ENCODE data around the gene CAST.

Gene CAST

DNA sequence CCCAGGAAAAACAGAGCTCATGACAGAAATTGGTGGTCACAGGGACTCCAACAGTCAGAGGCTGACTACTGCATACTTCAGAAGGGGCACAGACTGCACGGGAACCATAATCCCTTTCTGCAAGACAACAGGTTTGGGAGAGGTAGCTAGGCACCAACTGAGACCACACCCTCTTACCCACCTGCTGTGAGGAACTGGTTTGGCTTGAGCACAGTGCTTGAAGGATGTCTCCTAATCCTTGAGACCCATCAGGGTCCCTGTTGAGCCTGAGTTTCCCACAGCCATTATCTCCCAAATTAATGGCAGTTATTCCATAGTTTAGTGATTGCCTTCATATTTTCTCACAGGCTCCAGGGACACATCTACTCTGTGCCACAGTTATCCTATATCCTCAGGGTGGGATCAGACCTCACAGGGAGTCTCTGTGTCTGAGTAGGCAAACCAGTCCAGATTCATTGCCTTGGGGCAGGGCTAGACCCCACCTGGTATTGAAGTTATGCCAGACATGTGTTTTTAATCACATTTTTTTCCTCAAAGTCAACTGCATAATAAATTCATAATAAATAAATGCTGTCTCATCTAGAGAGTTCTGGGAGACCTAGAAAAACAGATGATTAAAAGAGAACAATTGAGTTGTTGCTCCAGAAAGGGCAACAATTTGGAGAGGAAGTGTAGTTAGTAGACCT lies 9.3 kb upstream of the CAST start:
- DNase-seq, result no peak
- no peaks in the 10 kb centered on the region for H3K9me3 Mint-ChIP-seq
- H3K27ac Mint-ChIP-seq, result no peak overlapping the region
- H3K36me3 Mint-ChIP-seq (ENCODE audit: low read depth), result no peaks in the 10 kb centered on the region
- H3K4me3 Mint-ChIP-seq, result no peak overlapping the region
- H3K27me3 Mint-ChIP-seq, result peaks cover 36% of the 10 kb centered on the region
- H3K4me1 Mint-ChIP-seq (ENCODE audit: low read depth), result peaks cover 28% of the 10 kb centered on the region

DNA sequence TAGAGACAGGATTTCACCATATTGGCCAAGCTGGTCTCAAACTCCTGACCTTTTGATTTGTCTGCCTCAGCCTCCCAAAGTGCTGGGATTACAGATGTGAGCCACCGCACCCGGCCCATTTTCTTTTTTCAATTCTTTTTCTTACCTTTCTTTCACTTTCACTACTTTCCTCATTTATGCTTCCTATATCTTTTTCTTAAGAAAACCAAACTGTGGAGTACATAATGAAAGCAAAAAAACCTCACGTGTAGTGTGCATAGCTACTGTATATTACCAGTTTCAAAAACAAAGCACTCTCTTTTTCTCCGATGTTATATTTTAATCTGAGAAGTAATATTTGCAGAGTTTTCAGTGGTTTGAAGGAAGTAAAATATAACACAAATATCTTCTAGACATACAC lies 8.0 kb upstream of the CAST start:
- no peak overlapping the region for H3K4me3 Mint-ChIP-seq
- peaks cover 44% of the 10 kb centered on the region for H3K27me3 Mint-ChIP-seq
- H3K27ac Mint-ChIP-seq, result no peak overlapping the region
- H3K36me3 Mint-ChIP-seq (ENCODE audit: low read depth), result no peaks in the 10 kb centered on the region
- peaks cover 26% of the 10 kb centered on the region for H3K4me1 Mint-ChIP-seq (ENCODE audit: low read depth)
- H3K9me3 Mint-ChIP-seq, result no peaks in the 10 kb centered on the region
- no peak for DNase-seq

DNA sequence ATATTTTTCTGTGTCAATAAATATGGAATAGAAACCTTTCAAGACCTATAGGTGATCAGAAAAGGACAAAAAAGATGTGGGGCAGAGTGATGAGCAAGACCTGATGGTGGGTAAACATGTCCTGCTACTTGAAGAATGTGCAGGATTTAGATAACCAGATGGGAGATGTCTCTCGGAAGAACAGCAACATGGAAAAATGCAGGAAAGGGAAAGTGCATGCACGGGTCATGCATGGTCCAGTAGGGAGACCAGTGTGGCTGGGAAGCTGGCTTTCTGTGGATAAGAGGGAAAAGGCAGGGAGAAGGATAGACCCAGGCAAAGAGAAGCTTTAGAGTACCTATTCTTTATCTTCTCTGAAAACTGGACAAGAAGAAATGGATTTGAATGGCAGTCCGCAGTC lies 7.1 kb upstream of the CAST start:
- Mint-ChIP-seq H3K4me3 (no peak overlapping the region), H3K27ac (no peak overlapping the region), H3K9me3 (no peaks in the 10 kb centered on the region), H3K36me3 (ENCODE audit: low read depth) (no peaks in the 10 kb centered on the region), H3K27me3 (peaks cover 49% of the 10 kb centered on the region), H3K4me1 (ENCODE audit: low read depth) (peaks cover 27% of the 10 kb centered on the region)
- DNase-seq, result no peak

DNA sequence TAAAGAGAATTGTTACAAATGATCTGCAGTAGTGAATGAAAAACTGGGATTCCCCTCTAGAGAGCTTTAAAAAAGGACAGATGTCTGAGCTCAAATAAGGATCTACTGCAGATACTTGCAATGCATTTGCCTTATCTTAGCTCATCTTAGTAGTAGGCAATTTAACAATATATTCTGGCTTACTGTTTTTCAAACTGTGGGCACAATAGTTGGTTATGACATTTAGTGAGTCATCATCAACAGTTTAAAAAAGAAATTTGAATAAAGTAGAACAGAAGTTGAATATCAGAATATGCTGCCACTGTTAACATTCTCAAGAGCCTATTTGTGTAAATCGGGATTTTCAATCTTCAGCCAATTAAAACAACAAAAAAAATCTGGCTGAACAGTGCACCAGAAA lies 6.7 kb upstream of the CAST start:
- Mint-ChIP-seq H3K36me3 (ENCODE audit: low read depth) (no peaks in the 10 kb centered on the region), H3K27me3 (peaks cover 51% of the 10 kb centered on the region), H3K4me3 (no peak overlapping the region), H3K9me3 (no peaks in the 10 kb centered on the region), H3K4me1 (ENCODE audit: low read depth) (peaks cover 28% of the 10 kb centered on the region), H3K27ac (no peak overlapping the region)
- DNase-seq, result no peak

DNA sequence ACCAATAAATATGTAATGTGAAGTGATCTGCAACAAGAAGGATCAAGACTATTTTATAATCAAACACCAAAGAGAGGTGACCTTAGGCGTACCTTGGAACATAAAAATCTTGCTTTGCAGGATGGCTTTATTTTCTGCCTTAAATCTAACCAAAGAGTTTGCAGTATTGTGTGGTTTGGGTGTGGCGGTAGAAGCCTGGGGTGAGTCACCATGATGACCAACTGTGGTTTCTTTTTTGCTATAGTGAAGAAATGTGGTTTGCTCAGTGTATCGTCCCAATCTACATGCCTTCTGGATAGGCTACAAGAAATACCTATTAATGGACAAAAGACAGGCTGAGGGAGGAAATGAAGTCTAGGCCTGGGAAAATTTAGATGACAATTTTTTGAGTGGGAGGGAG lies 5.1 kb upstream of the CAST start:
- Mint-ChIP-seq H3K9me3 (no peaks in the 10 kb centered on the region), H3K27ac (peak overlapping the region; percentile 6), H3K4me3 (no peak overlapping the region), H3K27me3 (peaks cover 47% of the 10 kb centered on the region), H3K36me3 (ENCODE audit: low read depth) (no peaks in the 10 kb centered on the region), H3K4me1 (ENCODE audit: low read depth) (peaks cover 39% of the 10 kb centered on the region)
- no peak for DNase-seq

DNA sequence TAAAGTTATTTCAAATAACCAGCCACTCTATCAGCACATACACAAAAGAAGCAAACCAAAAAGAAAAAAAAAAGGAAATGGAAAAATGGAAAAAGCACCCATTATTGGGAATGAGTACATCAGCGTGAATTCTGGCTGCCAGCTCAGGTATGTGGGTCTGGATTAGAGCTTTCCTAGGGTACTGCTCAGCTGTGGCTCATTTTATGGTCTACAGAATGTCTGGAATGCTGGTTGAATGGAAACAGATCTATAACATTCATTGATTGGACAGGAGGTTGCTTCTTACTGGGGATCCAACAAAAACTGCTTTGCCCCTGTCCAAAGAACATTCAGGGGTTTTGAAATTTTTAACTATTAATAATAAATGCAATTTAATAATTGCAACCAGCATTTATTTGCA lies 3.9 kb upstream of the CAST start:
- H3K27me3 Mint-ChIP-seq, result peaks cover 40% of the 10 kb centered on the region
- no peak overlapping the region for H3K4me3 Mint-ChIP-seq
- H3K27ac Mint-ChIP-seq, result no peak overlapping the region
- no peaks in the 10 kb centered on the region for H3K9me3 Mint-ChIP-seq
- H3K4me1 Mint-ChIP-seq (ENCODE audit: low read depth), result peaks cover 43% of the 10 kb centered on the region
- H3K36me3 Mint-ChIP-seq (ENCODE audit: low read depth), result peaks cover 6% of the 10 kb centered on the region
- no peak for DNase-seq

DNA sequence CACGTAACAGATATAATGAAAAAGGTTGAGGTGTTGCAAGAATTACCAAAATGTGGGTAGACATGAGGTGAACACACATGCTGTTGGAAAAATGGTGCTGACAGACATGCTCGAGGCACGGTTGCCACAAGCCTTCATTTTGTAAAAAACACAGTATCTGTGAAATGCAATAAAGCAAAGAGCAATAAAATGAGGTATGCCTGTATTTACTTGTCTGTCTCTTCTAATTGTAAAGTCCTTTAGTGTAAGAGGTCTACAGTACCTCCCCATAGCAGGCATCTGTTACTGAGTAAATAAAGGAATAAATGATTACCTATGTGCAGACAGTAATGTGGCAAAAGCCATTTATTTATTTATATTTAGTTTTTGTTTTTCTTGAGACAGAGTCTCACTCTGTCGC lies 3.0 kb upstream of the CAST start:
- Mint-ChIP-seq H3K36me3 (ENCODE audit: low read depth) (peaks cover 6% of the 10 kb centered on the region), H3K27me3 (peaks cover 37% of the 10 kb centered on the region), H3K4me1 (ENCODE audit: low read depth) (peaks cover 49% of the 10 kb centered on the region), H3K4me3 (no peak overlapping the region), H3K9me3 (no peaks in the 10 kb centered on the region), H3K27ac (no peak overlapping the region)
- DNase-seq, result no peak

DNA sequence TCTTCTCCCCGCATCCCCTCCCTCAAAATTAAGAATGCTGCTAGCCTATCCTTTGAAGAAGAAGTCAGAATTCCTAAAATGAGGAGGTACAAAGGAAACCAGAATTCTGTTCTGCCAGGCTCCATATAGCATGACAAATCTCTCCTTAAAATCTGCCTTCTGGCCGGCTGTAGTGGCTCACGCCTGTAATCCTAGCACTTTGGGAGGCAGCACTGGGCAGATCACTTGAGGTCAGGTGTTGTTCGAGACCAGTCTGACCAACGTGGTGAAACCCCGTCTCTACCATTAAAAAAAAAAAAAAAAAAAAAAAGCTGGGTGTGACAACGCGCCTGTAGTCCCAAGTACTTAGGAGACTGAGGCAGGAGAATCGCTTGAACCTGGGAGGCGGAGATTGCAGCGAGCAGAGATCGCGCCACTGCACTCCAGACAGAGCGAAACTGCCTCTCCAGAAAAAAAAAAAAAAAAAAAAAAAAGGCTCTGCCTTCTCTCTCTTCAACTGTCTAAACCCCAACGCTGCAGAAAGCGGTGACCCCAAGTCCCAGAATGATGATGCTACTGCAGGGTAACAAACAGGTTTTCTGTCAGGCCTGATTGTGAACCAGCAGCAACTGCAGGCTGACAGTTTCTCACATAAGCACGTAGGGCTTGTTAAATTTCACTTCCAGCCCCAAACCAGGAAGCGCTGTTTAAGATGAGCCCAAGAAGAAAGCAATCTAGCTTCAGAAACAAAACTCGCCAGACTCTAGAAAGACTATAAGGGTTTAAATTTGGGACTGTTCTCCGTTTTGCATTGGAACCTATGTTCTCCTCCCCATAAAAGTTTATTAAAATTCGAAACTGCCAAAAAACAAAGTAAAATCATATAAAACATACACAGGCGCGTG lies 963 bp upstream of the CAST start:
- H3K27ac Mint-ChIP-seq, result peak overlapping the region; percentile 91
- H3K36me3 Mint-ChIP-seq (ENCODE audit: low read depth), result peaks cover 6% of the 10 kb centered on the region
- no peaks in the 10 kb centered on the region for H3K9me3 Mint-ChIP-seq
- peak overlapping the region; percentile 96 for H3K4me3 Mint-ChIP-seq
- peaks cover 49% of the 10 kb centered on the region for H3K4me1 Mint-ChIP-seq (ENCODE audit: low read depth)
- H3K27me3 Mint-ChIP-seq, result peaks cover 23% of the 10 kb centered on the region
- DNase-seq, result peak; percentile 52

DNA sequence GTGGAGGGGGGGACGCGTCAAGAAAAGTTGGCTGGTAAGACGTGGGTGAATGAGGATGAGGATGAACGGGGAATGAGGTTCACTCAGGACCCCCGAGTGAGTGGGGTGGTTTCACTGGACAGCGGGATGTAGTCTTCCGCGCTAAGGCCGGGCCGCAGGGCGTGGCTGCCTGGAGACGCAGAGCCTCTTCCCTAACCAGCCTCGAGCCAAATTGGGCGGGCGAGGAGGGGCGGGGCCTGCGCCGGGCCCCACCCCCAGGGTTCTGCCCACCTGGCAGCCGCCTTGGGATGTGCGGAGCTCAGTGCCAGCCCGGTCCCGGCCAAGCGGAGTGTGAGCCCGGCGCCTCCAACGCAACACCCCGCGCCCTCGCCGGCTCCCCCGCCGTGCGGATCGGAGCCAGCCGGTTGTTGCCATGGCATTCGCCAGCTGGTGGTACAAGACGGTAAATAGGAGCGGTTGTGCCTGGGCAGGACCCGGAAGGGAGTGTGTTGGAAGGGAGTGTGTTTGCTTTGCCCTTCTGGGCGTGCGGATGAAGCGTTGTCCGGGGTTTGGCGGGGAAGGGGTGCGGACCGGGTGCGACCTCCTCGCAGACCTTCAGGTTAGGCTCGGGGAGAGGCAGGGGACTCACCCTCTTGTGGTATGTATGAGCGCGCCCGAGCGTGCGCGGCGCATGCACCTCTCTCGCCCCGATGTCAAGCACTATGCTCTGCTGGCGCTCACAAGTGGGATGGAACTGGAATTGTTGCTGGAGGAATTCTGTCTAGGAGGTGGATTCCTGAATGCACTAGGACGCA lies 746 bp downstream of the CAST start:
- Mint-ChIP-seq H3K4me3 (peak overlapping the region; percentile 96), H3K9me3 (no peaks in the 10 kb centered on the region), H3K27ac (peak overlapping the region; percentile 97), H3K4me1 (ENCODE audit: low read depth) (peaks cover 49% of the 10 kb centered on the region), H3K36me3 (ENCODE audit: low read depth) (peaks cover 6% of the 10 kb centered on the region), H3K27me3 (peaks cover 18% of the 10 kb centered on the region)
- peak; percentile 96 for DNase-seq

DNA sequence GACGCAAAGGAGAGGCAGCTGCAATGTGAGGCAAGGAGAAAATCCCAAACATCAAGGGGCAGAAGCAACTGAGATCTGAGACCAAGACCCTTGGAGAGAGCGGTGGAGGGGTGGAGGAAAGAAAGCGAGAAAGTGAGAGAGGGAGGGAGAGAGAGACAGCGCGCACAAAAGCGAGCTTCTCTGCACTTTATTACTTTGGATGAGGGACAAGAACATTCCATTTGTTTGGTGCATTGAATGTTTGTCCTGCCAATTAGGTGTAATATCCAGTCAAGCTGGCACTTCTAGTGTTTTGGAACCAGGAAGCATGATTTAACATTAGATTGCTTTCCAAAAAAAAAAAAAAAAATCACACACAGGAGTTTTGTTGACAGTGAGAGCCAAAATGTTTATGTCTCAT lies 1.4 kb downstream of the CAST start:
- peaks cover 6% of the 10 kb centered on the region for H3K36me3 Mint-ChIP-seq (ENCODE audit: low read depth)

DNA sequence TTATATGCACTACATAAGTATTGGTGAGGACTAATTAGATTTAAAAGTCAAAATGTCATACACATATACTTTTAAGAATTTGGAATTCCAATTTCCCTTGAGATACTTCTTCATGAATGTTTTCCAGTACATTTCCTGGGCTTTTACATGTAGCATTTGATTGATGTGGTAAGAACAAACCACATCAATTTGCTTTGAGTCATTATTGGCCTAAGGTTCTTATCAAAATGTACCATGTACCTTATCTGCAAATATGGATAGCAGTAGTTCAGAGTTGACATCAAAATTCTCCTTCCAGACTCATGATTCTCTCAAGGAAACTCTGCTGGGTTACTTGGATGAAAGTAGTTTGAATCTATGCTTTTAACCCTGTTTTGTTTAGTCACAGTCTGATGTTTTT lies 2.5 kb downstream of the CAST start:
- Mint-ChIP-seq H3K9me3 (no peaks in the 10 kb centered on the region), H3K4me3 (no peak overlapping the region), H3K4me1 (ENCODE audit: low read depth) (peaks cover 53% of the 10 kb centered on the region), H3K27me3 (peaks cover 9% of the 10 kb centered on the region), H3K27ac (no peak overlapping the region), H3K36me3 (ENCODE audit: low read depth) (peaks cover 6% of the 10 kb centered on the region)
- DNase-seq, result no peak

More for the DNA sequence above, 1.4 kb downstream of the CAST start:
- Mint-ChIP-seq H3K4me3 (peak overlapping the region; percentile 96), H3K4me1 (ENCODE audit: low read depth) (peaks cover 50% of the 10 kb centered on the region), H3K27me3 (peaks cover 13% of the 10 kb centered on the region), H3K9me3 (no peaks in the 10 kb centered on the region), H3K27ac (no peak overlapping the region)
- no peak for DNase-seq

DNA sequence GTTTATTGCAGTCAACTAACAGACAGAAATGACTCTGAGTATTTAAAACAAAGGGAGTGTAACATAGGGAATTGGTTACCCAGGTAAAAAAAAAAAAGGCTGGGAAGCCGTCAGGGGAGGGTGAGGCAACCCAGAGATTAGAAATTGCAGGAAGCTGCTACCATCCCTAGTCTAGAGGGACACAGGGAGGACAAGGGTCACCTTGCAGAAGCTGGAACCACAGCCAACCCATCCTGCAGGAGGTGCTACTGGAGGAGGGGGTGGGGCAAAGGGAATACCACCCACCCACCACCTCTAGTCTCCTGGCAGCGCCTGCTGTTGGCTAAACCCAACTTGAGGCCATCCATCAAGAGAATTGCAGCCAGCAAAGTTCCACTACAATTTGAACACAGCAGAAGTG lies 6.5 kb downstream of the CAST start:
- Mint-ChIP-seq H3K4me3 (no peak overlapping the region), H3K27me3 (no peaks in the 10 kb centered on the region), H3K27ac (no peak overlapping the region), H3K4me1 (ENCODE audit: low read depth) (peaks cover 46% of the 10 kb centered on the region), H3K9me3 (no peaks in the 10 kb centered on the region), H3K36me3 (ENCODE audit: low read depth) (peaks cover 7% of the 10 kb centered on the region)
- no peak for DNase-seq

DNA sequence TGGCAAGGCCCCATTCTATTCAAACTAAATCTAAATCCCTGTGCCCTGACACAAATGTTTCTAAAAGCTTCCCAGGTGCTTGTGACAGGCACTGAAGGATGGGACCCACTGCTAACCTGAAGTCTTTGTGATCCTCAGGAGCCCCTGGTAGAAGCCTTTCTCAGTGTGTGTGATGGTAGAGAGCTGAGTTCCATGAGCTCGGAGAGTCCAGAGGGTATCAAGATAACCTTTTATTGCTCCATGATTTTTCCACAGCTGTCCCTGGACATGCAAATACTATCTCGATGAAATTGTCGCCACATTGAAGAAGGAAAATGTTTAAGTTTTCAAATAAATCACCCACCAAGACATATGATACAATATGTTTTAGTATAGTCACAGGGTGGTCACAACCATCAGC lies 7.7 kb downstream of the CAST start:
- H3K9me3 Mint-ChIP-seq, result no peaks in the 10 kb centered on the region
- no peaks in the 10 kb centered on the region for H3K27me3 Mint-ChIP-seq
- H3K4me3 Mint-ChIP-seq, result no peak overlapping the region
- no peak for DNase-seq
- H3K27ac Mint-ChIP-seq, result no peak overlapping the region
- peaks cover 37% of the 10 kb centered on the region for H3K4me1 Mint-ChIP-seq (ENCODE audit: low read depth)
- peaks cover 7% of the 10 kb centered on the region for H3K36me3 Mint-ChIP-seq (ENCODE audit: low read depth)

DNA sequence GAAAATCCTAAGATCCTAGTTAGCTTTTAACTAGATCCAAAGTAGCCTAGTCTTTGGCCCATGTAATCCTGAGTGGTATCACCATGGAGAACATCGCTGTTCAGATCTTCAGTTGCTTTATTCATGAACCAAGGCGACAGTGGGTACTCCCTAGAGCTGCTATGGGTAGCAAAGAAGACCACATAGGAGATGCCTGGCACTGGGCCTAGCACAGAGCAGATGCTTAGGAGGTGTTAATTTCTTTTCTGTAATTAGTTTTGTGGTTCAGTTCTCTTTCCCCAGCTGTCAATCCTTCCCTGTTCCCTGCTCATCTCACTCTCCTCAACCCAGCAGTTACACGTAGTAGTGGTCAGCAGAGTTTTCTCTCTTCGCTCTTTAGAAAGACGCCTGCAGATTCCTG lies 9.3 kb downstream of the CAST start:
- no peak overlapping the region for H3K4me3 Mint-ChIP-seq
- DNase-seq, result no peak
- no peaks in the 10 kb centered on the region for H3K27me3 Mint-ChIP-seq
- peaks cover 29% of the 10 kb centered on the region for H3K4me1 Mint-ChIP-seq (ENCODE audit: low read depth)
- H3K36me3 Mint-ChIP-seq (ENCODE audit: low read depth), result peaks cover 15% of the 10 kb centered on the region
- no peak overlapping the region for H3K27ac Mint-ChIP-seq
- H3K9me3 Mint-ChIP-seq, result no peaks in the 10 kb centered on the region

Measured in activated T-cell treated with anti-CD3 and anti-CD28 coated beads, Interleukin-2, amount 50 U/mL, for 24 hours (primary cell).